Left kidney (tissue), 8 donors: Measurements from ENCODE around the gene GAP43. TPM values are rescaled to one million over a fixed set of nuclear protein-coding genes. Genes with fewer than 3 reads are reported as not detected.

Experiments used
- DNase-seq: peaks from one replicate; pipeline ENCODE4 v3.0.0-alpha.2; 2013
- long read RNA-seq, 8 donors: transcript quantifications; one replicate each; lab custom pipeline, GENCODE V29; 2026
- polyA plus RNA-seq: library from polyadenylated mRNA; unstranded; fragments of 120-200 nt; gene quantifications from one replicate; pipeline ENCODE4 v1.2.1, GENCODE V29; 2013; ENCODE audit not compliant: insufficient read length

GAP43 gene
- 0.30 TPM for polyA plus RNA-seq
- long read RNA-seq, donor 1: 0 reads
- long read RNA-seq, donor 2, partial matches to known transcripts: 0 of 1 reads
- long read RNA-seq, donor 2, other reads (novel, unspliced or antisense): 0 of 1 reads
- long read RNA-seq, donor 3, partial matches to known transcripts: 0 of 1 reads
- long read RNA-seq, donor 3, other reads (novel, unspliced or antisense): 0 of 1 reads
- long read RNA-seq, donor 4: 0 reads
- long read RNA-seq, donor 5: 0 reads
- long read RNA-seq, donor 6, transcript GAP43-201 (3 exons, 1,691 nt): major isoform, 6 of 6 reads
- long read RNA-seq, donor 6, partial matches to known transcripts: 0 of 6 reads
- long read RNA-seq, donor 6, other reads (novel, unspliced or antisense): 0 of 6 reads
- long read RNA-seq, donor 7: 0 reads
- long read RNA-seq, donor 8: 0 reads

GRCh38 chr3:115623044-115623868 is at the start of gene GAP43:
Gene GAP43 (plus strand): TSS chr3:115623510. CDS start chr3:115623690, 180 bp downstream.
- peak; percentile 26 for DNase-seq

GRCh38 chr3:115576325-115576875 is 46.9 kb upstream of the GAP43 start:
- DNase-seq: no peak

- DNase-seq: no peak
Measured at GRCh38 chr3:115577000-115577399, 46.3 kb upstream of the GAP43 start.

- DNase-seq: no peak
Measured at GRCh38 chr3:115578331-115578730, 45.0 kb upstream of the GAP43 start.

GRCh38 chr3:115580566-115580965 is 42.7 kb upstream of the GAP43 start:
- DNase-seq: no peak

GRCh38 chr3:115581362-115582135 is 41.8 kb upstream of the GAP43 start:
- DNase-seq: no peak

GRCh38 chr3:115588201-115589115 is 34.9 kb upstream of the GAP43 start:
- no peak for DNase-seq

- no peak for DNase-seq
Measured at GRCh38 chr3:115590873-115591272, 32.4 kb upstream of the GAP43 start.

GRCh38 chr3:115595611-115596275 is 27.6 kb upstream of the GAP43 start:
- no peak for DNase-seq

- no peak for DNase-seq
Measured at GRCh38 chr3:115598216-115598615, 25.1 kb upstream of the GAP43 start.

- no peak for DNase-seq
Measured at GRCh38 chr3:115602194-115602593, 21.1 kb upstream of the GAP43 start.

GRCh38 chr3:115611630-115612029 is 11.7 kb upstream of the GAP43 start:
- no peak for DNase-seq

- peak; percentile 11 for DNase-seq
Measured at GRCh38 chr3:115615001-115615814, 8.1 kb upstream of the GAP43 start.

- DNase-seq: no peak
Measured at GRCh38 chr3:115616461-115616860, 6.8 kb upstream of the GAP43 start.

GRCh38 chr3:115617591-115617990 is 5.7 kb upstream of the GAP43 start:
- DNase-seq: no peak

GRCh38 chr3:115624029-115624741 is 875 bp downstream of the GAP43 start:
- no peak for DNase-seq

GRCh38 chr3:115624901-115625300 is 1.6 kb downstream of the GAP43 start:
- no peak for DNase-seq

GRCh38 chr3:115626006-115626409 is 2.7 kb downstream of the GAP43 start:
- DNase-seq: no peak

GRCh38 chr3:115626721-115627120 is 3.4 kb downstream of the GAP43 start:
- DNase-seq: no peak
